GDM1 (cell line): ENCODE data around the gene LIN7B.
"Not testable (repeated sequence)": the region's sequence is repeated elsewhere in the genome, so short reads cannot be mapped to it uniquely, and the experiment has no call there.

Experiments used
- DNase-seq: peaks from one replicate; lab custom pipeline; 2025; lab: John Stamatoyannopoulos, UW

LIN7B gene

DNA sequence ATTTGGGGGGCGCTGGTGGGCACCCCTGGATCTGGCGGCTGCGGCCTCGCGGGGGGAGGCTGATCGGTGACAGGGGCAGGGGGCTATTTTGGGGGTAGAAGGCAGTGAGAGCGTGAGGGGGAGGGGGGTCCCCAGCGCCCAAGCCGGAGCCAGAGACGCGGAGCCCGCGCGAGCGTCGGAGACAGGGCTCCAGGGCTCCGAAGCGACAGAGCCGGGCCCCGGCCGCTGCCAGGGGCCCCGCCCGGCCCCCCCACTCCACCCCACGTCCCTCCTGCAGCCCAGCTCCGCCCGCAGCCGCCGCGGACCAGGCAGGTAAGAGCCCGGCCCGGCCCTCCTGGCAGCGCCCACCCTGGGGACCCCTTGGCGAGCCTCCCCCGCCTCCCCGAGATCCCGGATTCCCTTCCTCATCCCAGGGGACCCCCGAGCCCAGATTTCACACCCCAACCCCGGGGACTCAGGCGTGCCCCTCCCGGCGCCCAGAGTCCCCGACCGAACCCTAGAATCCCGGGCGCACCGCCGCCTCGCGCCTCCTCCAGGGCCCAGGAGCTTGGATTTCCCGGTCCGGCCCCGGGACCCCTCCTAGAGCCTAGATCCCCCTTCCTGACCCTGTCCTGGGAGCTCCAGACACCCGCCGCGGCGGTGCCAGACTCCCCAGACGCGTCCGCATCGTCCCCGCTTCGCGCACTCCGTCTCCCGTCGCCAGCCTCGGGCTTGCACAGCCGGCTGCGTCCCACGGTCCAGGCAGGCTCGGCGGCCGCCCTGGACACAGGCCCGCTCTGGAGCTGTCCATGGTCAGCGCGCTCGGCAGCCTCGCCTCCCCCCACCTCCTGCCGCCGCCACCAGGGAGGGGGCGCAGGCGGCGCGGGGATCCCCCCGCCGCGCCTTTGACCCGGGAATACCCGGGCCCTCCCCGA is 5.5 kb downstream of the LIN7B start, which contains the start of gene PPFIA3:
Gene PPFIA3, plus strand, starts transcription at position 134 of the 914 bp plus-strand sequence. CDS start 8,330 bp downstream, outside the sequence.
- DNase-seq = no peak

DNA sequence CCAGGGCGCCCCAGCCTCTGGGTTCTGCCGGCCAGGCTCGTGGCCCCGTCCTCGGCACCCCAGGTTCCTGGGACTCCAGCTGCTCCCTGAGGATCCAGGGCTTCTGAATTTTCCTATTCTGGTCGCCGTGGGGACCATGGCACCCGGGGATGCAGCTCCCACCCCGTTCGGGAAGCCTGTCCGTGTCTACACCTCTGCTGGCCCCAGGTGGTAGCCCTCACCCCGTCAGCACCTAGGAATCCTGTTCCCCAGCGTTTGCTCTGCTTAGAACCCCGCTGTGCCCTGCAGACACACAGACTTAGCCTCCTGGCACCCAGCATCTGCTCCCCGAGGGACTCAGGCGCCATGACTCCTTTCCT is 6.1 kb downstream of the LIN7B start:
- DNase-seq = no peak

DNA sequence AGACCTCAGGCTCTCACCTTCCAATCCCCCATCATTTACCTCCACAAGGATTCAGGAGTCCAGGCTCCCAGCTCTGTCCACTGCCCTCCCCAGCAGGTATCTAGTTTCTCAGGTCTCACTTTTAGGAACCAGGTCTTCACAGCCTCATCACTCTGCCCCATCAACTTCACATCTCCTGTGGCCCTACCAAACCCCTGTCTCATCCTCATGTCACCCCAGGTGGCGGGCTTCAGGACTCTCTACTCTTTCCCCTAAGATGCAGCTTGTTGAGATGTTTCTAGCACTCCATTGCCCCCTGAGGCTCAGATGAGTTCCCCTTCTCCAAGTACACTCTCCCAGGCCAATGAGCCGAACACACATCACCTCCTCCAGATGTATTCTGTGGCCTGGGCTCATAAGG is 6.7 kb downstream of the LIN7B start:
- no peak for DNase-seq

DNA sequence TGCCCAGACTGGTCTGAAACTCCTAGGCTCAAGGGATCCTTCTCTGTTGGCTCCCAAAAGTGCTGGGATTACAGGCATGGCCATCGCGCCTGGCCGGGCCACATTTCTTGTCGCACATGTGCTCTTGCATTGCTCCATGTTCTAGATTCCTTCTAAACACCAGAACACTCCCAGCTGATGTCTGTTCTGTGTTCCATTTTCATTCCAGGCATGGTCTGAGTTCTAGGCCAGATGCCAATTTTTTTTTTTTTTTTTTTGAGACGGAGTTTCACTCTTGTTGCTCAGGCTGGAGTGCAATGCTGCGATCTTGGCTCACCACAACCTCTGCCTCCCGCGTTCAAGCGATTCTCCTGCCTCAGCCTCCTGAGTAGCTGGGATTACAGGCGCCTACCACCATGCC is 7.7 kb downstream of the LIN7B start:
- DNase-seq = not testable (repeated sequence)

DNA sequence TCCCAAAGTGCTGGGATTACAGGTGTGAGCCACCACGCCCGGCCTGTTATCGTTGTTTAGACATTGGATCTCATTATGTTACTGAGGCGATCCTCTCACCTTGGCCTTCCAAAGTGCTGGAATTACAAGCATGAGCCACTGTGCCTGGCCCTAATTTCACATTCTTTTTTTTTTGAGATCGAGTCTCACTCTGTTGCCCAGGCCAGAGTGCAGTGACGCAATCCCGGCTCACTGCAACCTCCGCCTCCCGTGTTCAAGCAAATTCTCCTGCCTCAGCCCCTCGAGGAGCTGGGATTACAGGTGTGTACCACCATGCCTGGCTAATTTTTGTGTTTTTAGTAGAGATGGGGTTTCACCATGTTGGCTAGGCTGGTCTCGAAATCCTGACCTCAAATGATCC is 9.1 kb downstream of the LIN7B start:
- not testable (repeated sequence) for DNase-seq

DNA sequence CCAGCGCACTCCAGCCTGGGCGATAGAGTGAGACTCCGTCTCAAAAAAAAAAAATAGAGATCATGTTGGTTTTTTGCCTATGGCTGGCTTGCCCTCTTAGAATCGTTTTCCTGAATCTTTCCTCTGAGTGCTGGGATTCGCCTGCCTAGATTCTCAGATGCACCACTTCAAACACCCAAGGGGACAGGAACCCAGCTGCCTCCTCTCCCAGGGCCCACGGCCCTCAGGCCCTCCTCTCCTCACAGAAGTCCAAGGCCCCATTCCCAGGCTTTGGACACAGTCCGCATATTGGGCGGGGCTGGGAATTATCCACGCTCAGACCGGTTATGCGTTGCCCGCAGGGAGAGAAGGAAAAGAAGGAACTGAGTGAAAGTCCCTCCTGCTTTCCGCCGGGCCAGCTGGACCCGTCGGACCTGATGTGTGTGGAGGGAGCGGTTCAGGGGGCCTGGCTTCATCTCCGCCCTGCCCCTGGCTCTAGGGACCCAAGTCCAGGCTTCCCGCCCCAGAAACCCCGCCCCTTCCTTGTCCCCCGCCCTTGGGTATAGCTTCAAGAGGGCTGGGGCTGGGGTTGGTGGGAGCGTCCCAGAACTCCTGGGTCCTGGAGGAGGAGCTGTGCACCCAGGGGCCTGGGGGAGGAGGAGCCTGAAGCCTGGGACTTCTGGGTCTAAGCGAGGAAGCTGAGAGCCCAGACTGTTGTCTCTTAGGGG is 11.0 kb downstream of the LIN7B start:
- DNase-seq = no peak

DNA sequence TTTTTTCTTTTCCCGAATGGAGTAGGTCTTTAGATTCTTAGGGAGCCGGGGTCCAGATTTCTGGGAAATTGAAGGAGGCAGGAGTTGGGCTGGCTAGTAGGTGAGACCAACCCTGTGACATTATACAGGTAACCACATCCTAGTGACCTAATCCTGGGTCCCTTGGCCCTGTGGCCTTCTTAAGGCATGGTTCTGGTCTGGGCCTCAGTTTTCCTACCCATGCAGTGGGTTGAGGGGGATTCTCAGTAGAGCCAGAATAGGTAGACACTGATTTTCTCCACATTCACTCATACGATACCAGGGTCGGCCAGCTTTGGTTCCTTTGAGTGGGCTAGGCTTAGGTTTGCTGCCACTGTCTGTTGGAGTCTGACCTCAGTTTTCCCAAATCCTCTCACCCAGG is 12.4 kb downstream of the LIN7B start:
- DNase-seq = no peak

DNA sequence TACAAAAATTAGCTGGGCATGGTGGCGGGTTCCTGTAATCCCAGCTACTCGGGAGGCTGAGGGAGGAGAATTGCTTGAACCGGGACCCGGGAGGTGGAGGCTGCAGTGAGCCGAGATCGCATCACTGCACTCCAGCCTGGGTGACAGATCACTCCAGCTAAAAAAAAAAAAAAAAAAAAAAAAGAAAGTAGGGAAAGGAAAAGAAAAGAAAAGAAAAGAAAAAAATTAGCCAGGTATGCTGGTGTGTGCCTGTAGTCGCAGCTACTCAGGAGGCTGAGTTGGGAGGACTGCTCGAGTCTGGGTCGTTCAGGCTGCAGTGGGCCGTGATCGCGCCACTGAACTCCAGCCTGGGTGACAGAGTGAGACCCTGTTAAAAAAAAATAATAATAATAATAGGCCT is 13.1 kb downstream of the LIN7B start:
- not testable (repeated sequence) for DNase-seq

DNA sequence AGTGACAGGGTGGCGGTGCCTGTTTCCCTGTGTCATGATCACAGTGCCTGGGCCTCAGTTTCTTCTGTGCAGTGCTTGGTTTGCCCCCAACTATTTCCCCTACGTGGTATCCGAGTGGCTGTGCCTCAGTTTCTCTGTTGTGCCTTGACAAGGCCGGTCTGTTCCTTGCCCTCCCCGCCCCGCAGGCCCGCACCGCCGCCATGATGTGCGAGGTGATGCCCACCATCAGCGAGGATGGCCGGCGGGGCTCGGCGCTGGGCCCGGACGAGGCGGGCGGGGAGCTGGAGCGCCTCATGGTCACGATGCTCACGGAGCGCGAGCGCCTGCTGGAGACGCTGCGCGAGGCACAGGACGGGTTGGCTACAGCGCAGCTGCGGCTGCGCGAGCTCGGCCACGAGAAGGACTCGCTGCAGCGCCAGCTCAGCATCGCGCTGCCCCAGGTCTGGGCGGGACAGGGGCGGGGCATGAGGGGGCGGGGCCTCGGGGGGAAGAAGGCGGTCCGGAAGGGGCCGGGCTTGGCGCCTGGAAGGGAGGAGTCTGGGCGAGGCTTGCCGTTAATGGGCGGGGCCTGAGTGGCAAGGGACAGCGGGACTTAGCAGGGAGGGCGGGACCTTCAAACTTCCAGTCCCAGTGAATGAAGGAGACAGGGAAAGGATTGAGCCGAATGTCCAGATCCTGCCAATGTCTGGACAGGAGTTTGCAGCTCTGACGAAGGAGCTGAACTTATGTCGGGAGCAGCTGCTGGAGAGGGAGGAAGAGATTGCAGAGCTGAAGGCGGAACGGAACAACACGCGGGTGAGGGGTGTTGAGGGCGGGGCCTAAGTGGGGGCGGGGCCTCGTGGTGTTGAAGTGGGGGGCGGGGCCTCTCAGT is 13.7 kb downstream of the LIN7B start:
- DNase-seq = peak; percentile 96

DNA sequence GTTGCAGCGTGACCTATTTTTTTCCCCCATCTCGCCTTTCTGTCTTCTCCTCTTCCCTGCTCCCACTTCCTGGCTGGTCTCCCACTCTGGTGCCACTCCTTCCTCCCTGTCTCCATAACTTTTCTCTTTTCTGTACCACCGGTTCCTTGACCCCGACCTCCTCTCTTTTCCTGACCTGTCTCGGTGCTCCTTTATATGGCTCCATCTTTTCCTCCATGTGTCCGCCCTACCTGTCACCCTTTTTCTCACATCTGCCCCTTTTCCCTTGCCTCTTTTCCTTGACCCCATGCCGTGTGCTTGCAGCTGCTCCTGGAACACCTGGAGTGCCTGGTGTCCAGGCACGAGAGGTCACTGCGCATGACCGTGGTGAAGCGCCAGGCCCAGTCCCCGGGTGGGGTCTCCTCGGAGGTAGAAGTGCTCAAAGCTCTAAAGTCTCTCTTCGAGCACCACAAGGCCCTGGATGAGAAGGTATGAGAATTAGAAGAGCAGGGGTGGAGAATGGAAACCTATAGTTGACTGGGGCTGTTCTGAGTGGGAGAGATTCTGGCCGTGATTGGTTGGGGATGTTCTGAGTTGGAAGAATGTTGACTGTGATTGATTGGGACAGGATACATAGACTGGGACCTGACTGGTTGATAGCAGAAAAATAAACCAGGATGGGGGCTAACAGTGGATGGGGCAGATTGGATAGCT is 14.5 kb downstream of the LIN7B start:
- DNase-seq = no peak

DNA sequence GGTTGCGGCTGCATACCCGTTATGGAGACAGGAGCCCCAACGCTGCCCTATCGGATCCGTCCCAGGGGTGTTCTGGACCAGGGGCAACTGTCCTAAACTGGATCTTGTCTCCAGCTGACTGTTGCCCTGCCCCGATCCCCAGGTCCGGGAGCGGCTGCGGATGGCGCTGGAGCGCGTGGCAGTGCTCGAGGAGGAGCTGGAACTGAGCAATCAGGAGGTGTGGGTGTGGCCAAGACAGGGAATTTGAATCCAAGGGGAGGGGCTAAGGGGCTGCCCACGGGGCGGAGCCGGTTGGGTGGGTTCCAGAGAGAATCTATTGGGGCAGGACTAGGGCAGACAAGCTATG is 15.0 kb downstream of the LIN7B start:
- no peak for DNase-seq

DNA sequence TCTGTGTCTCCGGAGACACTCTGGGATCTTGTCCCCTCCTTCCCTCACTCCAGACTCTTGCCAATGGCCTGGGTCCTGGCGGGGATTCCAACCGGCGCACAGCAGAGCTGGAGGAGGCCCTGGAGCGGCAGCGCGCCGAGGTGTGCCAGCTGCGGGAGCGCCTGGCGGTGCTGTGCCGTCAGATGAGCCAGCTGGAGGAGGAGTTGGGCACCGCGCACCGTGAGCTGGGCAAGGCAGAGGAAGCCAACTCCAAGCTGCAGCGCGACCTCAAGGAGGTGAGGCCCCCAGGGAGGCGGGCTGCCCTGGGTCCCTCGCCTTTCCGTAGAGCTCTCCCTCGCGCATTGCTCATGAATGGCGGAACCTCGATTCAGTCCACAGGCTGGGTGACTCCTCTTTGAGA is 16.2 kb downstream of the LIN7B start:
- no peak for DNase-seq

DNA sequence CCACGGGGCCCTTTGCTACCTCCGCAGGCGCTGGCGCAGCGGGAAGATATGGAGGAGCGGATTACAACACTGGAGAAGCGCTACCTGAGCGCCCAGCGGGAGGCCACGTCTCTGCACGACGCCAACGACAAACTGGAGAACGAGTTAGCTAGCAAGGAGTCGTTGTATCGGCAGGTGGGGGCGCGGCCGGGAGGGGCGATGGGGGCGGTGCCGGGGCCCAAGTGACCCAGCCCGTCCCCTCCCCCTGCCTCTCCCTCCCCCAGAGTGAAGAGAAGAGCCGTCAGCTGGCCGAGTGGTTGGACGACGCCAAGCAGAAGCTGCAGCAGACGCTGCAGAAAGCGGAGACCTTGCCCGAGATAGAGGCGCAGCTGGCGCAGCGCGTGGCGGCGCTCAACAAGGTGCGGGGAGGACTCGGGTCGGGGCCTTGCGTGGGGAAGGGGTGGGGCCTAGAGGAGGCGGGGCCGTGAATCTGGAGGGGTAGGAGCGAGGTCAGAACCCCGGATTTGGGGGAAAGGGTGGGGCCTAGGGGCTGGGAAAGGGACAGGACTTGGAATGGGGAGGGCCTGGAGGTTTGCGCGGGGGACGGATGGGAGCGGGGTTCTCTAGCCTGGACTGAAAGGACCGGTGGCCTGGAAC is 18.9 kb downstream of the LIN7B start:
- DNase-seq = no peak

DNA sequence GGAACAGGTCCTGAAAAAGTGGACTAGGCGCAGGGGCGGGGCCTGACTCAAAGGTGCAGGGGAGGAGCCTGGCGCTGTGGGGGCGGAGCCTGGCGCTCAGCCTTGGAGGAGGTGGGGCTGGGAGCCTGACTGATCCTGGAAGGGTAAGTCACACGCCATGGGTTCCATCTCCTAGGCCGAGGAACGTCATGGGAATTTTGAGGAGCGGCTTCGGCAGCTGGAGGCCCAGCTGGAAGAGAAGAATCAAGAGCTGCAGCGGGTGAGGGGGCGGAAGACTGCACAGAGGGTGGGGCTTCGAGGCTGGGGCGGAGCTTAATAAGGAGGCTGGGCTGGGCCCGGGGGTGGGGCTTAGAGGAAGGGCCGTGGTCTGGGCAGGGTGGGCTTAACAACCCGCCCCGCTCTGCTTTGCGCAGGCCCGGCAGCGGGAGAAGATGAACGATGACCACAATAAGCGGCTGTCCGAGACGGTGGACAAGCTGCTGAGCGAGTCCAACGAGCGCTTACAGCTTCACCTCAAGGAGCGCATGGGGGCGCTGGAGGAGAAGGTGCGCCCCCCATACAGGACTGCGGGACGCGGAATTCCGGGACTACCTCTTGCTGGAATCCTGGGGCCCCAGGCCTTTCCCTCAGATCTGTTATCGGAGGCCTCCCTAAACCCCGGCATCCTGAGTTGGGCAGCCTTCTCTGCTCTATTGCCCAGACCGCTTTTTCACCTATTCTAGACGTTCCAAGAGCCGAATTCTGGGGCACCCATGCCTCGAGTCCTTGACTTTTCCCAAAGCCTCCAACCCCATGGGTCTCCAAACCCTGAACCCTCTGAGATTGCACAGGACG is 19.7 kb downstream of the LIN7B start:
- no peak for DNase-seq

DNA sequence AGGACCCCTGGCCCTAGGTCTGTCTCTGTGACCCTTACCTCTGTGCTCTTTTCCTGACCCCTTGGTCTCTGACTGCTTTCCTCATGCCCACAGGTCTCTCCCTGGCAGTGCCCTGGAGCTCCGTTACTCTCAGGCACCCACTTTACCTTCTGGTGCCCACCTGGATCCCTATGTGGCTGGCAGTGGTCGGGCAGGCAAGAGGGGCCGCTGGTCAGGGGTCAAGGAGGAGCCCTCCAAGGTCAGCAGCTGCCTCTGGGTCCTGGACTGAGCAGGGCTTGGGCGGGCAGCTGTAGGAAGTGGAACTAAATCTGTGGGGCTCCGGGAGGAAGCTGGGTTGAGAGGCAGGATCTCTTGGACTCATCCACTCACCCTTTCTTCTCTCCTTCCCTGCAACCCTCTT is 21.5 kb downstream of the LIN7B start:
- DNase-seq = no peak

DNA sequence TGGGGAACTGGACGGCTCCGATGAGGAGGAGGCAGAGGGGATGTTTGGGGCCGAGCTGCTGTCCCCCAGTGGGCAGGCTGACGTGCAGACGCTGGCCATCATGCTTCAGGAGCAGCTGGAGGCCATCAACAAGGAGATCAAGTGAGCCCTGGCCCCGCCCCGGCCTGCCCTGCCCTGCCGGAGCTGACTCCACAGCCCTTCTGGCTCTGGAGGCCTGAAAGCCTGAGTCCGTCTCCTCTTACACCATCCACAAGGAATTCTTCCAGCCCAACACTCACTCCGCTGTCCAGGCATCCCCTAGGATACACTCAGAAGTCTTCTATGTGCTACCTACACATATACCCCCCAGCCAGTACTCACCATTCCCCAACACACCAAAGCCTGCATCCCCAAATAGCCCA is 22.6 kb downstream of the LIN7B start:
- DNase-seq = no peak

DNA sequence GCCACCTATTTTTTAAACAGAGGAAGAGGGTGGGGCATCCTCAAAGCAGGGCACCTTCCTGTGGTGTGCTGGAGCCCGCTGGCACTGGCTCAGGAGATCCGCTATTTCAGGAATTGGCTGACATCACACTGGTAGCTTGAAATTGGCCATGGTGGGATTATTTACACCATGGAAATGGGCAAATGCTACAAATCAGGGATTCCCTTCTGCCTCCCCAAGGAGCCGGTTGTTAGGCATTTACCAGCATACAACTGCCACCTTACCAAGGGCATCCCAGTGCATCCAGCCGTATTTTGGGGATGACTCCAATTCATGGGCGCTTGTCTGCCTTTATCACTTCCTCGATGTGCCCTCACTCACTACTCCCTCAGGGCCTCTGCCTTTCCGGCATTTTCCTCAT is 26.8 kb downstream of the LIN7B start:
- DNase-seq = no peak

DNA sequence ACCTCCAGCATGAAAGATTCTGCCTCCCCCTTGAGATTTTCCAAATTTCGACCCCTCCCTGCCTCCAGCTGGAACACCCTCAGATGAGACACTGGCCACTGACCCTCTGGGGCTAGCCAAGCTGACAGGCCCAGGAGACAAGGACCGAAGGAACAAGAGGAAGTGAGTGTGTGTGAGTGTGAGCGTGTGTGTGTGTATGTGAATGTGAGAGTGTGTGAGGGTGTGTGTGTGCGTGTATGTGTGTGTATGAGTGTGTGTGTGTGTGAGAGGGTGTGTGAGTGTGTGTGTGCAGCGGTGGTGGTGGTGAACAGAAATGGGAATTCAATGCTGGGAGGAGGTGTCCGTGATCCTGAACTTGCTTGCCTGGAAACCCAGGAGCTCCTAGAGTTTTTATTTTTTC is 27.2 kb downstream of the LIN7B start:
- no peak for DNase-seq

DNA sequence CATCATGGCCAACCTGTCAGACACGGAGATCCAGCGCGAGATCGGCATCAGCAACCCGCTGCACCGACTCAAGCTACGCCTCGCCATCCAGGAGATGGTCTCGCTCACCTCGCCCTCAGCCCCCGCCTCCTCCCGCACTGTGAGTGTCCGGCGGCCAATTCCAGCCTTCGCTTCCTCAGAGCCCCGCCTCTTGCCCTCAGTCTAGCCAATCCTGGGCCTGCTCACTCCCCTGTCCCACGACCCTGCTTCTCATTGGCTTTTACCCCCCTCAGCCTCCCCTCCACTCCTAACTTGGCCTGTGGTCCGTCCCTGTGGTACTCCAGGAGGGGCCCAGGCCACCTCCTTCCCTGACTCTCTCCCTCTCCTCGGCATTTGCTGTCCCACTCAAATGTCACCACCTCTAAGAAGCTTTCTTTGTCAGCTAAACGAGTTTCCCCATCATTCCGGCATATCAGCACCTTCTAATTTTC is 28.7 kb downstream of the LIN7B start:
- DNase-seq = peak; percentile 84
